Upper lobe of right lung (tissue), 1 donor: ENCODE results near the gene CLDN8. TPM values are rescaled to one million over a fixed set of nuclear protein-coding genes. Genes with fewer than 3 reads are reported as not detected.

ENCODE experiments used
- ATAC-seq: fragments of 200-7000 bp; cut with Tn5 transposase; one replicate; pipeline ENCODE4 v1.9.1; 2020; ENCODE audit warnings: mild to moderate bottlenecking, moderate library complexity
- DNase-seq: peaks from one replicate; pipeline ENCODE4 v3.0.0-alpha.2; 2020
- H3K27ac ChIP-seq: fragments of 200-600 bp; one replicate; pipeline ENCODE4 v1.8.0; 2022
- H3K27me3 ChIP-seq: fragments of 200-600 bp; one replicate; pipeline ENCODE4 v1.8.0; 2022; ENCODE audit warnings: mild to moderate bottlenecking
- H3K36me3 ChIP-seq: fragments of 200-600 bp; one replicate; pipeline ENCODE4 v1.8.0; 2022
- H3K4me1 ChIP-seq: fragments of 200-600 bp; one replicate; pipeline ENCODE4 v1.8.0; 2022
- H3K4me3 ChIP-seq: fragments of 200-600 bp; one replicate; pipeline ENCODE4 v1.8.0; 2022; ENCODE audit warnings: mild to moderate bottlenecking
- H3K9me3 ChIP-seq: fragments of 200-600 bp; one replicate; pipeline ENCODE4 v1.8.0; 2022
- CTCF ChIP-seq: fragments of 200-600 bp; IDR thresholded peaks from one replicate; pipeline ENCODE4 v1.8.0; 2022; ENCODE audit warnings: antibody characterized with exemption
- intact Hi-C: fragments of 100-400 bp; cut with DNase I; formaldehyde crosslinking; loops from one replicate; pipeline ENCODE4 v1.11.0; 2022
- long read RNA-seq: library from polyadenylated mRNA; unstranded; transcript quantifications from one replicate; pipeline ENCODE4 v2.0.0, GENCODE V29; 2021
- total RNA-seq: library from RNA; stranded (reverse); fragmentation: NEBNext Ultra II Directional; extraction: Animal tissue kit (Norgen Biotek cat#: 25700); gene quantifications from one replicate; pipeline ENCODE4 v1.2.1, GENCODE V29; 2021
- donor health status: DM: no; HTN: yes; CAD: no; lungs with severe emphysema.

CLDN8 gene
- not detected for total RNA-seq
- long read RNA-seq, result 0 reads

GRCh38 chr21:30216041-30216723 lies at the start of gene CLDN8:
Gene CLDN8 (minus strand): TSS chr21:30216097. CDS start chr21:30215925, 172 bp downstream.
- Histone ChIP-seq H3K4me1 (no peaks in the 10 kb centered on the region), H3K36me3 (no peaks in the 10 kb centered on the region), H3K4me3 (no peak within 1 kb of the TSS), H3K27ac (no peak within 1 kb of the TSS), H3K9me3 (no peaks in the 10 kb centered on the region), H3K27me3 (no peaks in the 10 kb centered on the region)
- peak; percentile 70 for ATAC-seq
- intact Hi-C loops, result no loop called here
- DNase-seq, result no peak
- TF ChIP-seq CTCF, result no peak

GRCh38 chr21:30257773-30258172 lies 41.9 kb upstream of the CLDN8 start:
- intact Hi-C loops, result no loop called here
- Histone ChIP-seq H3K4me3 (no peak overlapping the region), H3K27me3 (no peaks in the 10 kb centered on the region), H3K4me1 (no peaks in the 10 kb centered on the region), H3K36me3 (no peaks in the 10 kb centered on the region), H3K27ac (no peak overlapping the region), H3K9me3 (no peaks in the 10 kb centered on the region)
- DNase-seq (no peak), ATAC-seq (peak; percentile 39)
- no peak for TF ChIP-seq CTCF

DNA sequence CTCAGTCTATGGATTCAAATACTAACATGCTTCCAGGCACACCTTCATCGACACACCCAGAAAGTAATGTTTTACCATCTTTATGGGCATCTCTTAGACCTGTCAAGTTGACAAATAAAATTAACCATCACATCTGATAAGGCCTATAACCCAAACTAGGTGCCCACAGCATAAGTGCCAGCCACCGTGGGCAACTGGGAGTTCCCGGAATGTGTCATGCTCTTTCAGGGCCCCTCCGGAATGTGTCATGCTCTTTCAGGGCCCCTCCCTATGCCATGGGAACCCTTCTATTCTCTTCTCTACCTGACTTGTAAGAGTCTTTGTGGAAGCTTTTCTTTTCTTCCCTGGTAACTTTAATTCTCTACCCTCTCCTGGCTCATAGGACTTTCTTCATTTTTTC lies 40.2 kb upstream of the CLDN8 start:
- intact Hi-C loops, result no loop called here

DNA sequence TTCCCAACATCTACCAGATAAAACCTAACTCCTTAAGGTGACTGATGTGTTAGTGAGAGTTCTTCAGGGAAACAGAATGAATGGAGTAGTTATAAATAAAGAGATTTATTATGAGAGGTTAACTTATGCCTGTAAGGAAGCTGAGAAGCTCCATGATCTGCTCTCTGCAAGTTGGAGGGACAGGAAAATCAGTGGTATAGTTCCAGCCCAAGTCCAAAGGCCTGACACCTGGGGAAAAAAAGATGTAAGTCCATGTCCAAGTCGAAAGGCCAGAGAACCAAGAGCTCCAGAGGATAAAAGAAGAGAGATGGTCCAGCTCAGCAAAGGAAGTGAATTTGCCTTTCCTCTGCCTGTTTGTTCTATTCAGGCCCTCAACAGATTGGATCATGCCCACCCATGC lies 39.8 kb upstream of the CLDN8 start:
- H3K4me1 ChIP-seq, result no peaks in the 10 kb centered on the region
- no peak overlapping the region for H3K4me3 ChIP-seq
- no peaks in the 10 kb centered on the region for H3K27me3 ChIP-seq
- intact Hi-C loops, result no loop called here
- ATAC-seq (no peak), DNase-seq (no peak)
- TF ChIP-seq CTCF, result no peak
- no peak overlapping the region for H3K27ac ChIP-seq
- no peaks in the 10 kb centered on the region for H3K9me3 ChIP-seq
- H3K36me3 ChIP-seq, result no peaks in the 10 kb centered on the region

More for the DNA sequence above, 40.2 kb upstream of the CLDN8 start:
- no peak for TF ChIP-seq CTCF
- DNase-seq (no peak), ATAC-seq (no peak)
- no peaks in the 10 kb centered on the region for H3K4me1 ChIP-seq
- no peaks in the 10 kb centered on the region for H3K9me3 ChIP-seq
- no peaks in the 10 kb centered on the region for H3K27me3 ChIP-seq
- no peak overlapping the region for H3K27ac ChIP-seq
- H3K36me3 ChIP-seq, result no peaks in the 10 kb centered on the region
- H3K4me3 ChIP-seq, result no peak overlapping the region

- H3K4me3 ChIP-seq, result no peak overlapping the region
- H3K9me3 ChIP-seq, result no peaks in the 10 kb centered on the region
- DNase-seq (no peak), ATAC-seq (no peak)
- H3K27ac ChIP-seq, result no peak overlapping the region
- H3K36me3 ChIP-seq, result no peaks in the 10 kb centered on the region
- no peaks in the 10 kb centered on the region for H3K4me1 ChIP-seq
- intact Hi-C loops, result no loop called here
- no peak for TF ChIP-seq CTCF
- no peaks in the 10 kb centered on the region for H3K27me3 ChIP-seq
Observed at GRCh38 chr21:30251781-30252180, 35.9 kb upstream of the CLDN8 start.

- ATAC-seq, result no peak
Observed at GRCh38 chr21:30249936-30250335, 34.0 kb upstream of the CLDN8 start.

More at GRCh38 chr21:30249936-30250335, 34.0 kb upstream of the CLDN8 start:
- no peaks in the 10 kb centered on the region for H3K9me3 ChIP-seq
- H3K27ac ChIP-seq, result no peak overlapping the region
- no peaks in the 10 kb centered on the region for H3K36me3 ChIP-seq
- no peak for TF ChIP-seq CTCF
- no peaks in the 10 kb centered on the region for H3K4me1 ChIP-seq
- H3K4me3 ChIP-seq, result no peak overlapping the region
- intact Hi-C loops, result no loop called here
- DNase-seq, result no peak
- H3K27me3 ChIP-seq, result no peaks in the 10 kb centered on the region
